HuH-7.5 (cell line): ENCODE measurements around the gene IYD.
"Not testable (repeated sequence)": the region's sequence is repeated elsewhere in the genome, so short reads cannot be mapped to it uniquely, and the experiment has no call there.

Experiments
- DNase-seq: peaks from one replicate; pipeline ENCODE4 v3.0.0; 2011; ENCODE audit warnings: low spot score

IYD gene

GRCh38 chr6:150352321-150353296 is 16.2 kb upstream of the IYD start:
- no peak for DNase-seq

DNA sequence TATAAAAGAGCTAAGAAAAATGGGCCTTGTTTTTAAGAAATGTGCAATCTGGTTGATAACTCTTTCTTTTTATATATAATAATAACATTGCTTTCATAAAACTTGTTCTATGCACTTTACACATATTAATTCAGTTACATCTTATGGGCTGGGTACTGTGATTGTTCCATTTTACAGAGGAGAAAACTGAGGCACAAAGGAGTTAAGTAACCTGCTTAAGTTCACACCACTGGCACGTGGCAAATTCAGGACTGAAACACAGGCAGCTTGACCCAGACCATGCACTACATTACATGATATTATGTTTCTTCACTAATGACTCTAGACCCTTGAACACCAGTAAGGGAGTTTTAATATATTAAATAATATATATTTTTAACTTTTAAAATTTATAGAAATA is 15.4 kb upstream of the IYD start:
- no peak for DNase-seq

DNA sequence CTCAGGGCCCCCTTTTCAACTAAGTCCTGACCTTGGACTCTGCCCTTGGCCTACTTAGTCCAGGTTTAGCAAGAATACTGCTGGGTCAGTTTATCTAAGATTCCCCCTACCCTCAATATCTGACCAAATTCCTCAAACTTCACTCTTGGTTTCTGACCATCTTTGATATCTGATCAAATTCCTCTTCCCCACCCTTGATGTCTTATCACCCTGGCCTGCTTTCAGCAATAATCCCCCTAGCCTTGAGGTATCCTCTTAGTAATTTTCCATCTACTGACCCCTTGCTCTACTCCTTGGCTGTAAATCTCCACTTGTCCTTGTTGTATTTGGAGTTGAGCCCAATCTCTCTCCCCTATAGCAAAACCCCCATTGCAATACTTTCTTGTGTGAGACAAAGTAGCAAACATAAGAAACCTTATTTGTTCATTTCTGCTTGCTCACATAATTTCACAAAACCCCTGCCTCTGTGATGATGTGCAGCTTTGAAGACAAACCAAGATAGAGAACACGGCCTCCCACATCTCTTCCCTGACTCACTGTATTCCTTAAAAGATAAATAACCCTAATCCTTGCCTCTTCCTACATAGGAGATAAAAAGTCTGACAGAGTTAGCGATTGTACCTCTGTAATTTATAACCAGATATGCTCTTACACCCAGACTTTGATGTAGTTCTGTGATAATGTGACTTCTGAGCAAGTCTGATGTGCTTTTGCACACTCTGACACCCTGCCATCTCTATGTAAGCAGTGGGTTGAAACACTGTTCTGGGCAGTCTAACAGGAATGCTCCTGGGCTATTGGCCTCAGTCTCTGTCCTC is 13.8 kb upstream of the IYD start:
- no peak for DNase-seq

- no peak for DNase-seq
These were observed 12.9 kb upstream of the IYD start for GRCh38 chr6:150355932-150356331.

DNA sequence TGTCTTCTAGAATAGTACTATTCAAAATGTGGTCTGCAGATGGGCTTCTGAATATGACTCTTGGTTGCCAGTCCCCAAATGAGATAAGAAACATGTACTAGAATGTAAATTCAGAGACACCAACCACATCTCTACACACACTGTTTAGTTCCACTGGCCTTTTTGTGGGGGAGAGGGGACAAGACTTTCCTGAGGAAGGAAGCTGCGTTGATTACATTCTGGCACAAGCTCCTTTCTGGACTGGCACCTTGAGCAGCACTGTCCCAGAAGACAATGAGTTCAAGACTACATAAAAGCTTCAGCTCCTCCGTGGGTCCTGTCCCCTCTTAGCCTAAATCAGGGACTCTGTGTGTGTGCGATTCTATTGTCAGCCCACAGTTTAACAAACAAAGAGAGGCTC is 6.9 kb upstream of the IYD start:
- no peak for DNase-seq

DNA sequence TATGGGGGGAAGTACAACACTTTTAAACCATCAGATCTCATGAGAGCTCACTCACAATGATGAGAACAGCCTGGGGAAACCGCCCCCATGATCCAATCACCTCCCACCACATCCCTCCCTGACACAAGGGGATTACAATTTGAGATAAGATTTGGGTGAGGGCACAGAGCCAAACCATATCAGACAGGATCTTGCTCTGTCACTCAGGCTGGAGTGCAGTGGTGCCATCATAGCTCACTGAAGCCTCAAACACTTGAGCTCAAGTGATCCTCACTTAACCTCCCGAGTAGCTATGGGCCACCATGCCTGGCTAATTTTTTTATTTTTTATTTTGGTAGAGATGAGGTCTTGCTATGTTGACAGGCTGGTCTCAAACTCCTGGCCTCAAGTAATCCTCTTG is 5.1 kb upstream of the IYD start:
- DNase-seq: no peak

- no peak for DNase-seq
These were observed 2.6 kb upstream of the IYD start for GRCh38 chr6:150366118-150366778.

GRCh38 chr6:150369408-150369807 is 596 bp downstream of the IYD start:
- no peak for DNase-seq

DNA sequence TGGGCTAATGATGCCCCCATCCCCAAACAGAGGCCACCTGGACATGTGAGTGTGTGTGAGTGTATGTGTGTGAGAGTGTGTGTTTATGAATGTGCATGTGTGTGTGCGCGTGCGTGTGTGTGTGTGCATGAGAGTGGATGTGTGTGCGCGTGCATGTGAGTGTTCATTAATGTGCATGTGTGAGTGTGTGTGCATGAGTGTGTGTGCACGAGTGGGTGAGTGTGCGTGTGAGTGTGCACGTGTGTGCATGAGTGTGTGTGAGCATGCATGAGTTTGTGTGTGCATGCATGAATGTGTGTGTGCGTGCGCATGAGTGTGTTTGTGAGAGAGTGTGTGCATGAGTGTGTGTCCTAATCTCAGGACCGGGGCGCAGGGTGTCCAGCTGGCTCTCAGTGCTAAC is 1.3 kb downstream of the IYD start:
- no peak for DNase-seq

DNA sequence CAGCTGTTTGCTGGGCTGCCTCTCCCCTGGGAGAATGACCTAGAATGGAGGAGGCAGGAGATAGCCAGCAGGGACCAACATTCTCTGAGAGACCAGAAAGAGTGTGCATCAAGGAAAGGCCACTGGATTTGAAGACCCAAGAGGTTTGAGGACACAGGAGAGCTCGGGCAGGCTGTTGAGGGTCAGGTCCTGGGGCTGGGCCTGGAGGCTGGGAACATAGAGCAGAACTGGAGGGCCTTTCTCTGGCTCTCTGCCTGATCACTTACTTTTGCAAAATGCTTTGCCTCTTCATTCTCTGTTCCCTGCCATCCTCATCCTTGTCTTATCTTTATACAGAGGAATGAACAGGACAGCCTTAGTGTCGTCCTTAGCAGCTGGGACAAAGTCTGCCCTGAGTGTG is 2.5 kb downstream of the IYD start:
- no peak for DNase-seq

- no peak for DNase-seq
These were observed 3.2 kb downstream of the IYD start for GRCh38 chr6:150372051-150372450.

DNA sequence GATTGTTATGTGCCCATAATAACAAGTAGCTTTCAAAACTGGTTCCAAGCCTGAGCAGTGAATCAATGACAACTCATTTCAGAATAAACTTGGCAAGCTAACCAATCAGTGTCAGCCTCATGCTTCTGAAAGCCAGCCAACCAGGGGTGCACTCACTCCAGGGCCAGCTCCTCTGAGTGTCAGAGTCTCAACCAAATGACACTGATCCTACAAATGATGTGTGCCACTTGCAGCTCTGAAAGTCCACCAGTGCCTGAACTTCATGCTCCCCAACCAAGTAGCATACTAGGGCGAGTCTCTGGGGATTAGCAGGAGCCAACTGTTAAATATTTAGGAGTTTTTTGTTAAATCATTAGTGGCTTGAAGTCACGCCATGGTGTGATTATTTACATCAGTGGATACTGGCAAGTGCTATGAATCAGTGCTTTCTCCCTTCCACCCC is 4.5 kb downstream of the IYD start:
- no peak for DNase-seq

DNA sequence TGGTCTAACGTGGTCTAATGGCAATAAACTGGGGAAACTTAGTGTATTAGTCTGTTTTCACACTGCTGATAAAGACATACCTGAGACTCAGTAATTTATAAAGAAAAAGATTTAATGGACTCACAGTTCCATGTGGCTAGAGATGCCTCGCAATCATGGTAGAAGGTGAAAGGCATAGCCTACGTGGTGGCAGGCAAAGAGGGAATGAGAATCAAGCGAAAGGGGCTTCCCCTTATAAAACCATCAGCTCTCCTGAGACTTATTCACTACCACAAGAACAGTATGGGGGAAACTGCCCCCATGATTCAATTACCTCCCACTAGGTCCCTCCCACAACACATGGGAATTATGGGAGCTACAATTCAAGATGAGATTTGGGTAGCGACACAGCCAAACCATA is 5.5 kb downstream of the IYD start:
- DNase-seq: not testable (repeated sequence)

- no peak for DNase-seq
These were observed 8.5 kb downstream of the IYD start for GRCh38 chr6:150377211-150377781.

DNA sequence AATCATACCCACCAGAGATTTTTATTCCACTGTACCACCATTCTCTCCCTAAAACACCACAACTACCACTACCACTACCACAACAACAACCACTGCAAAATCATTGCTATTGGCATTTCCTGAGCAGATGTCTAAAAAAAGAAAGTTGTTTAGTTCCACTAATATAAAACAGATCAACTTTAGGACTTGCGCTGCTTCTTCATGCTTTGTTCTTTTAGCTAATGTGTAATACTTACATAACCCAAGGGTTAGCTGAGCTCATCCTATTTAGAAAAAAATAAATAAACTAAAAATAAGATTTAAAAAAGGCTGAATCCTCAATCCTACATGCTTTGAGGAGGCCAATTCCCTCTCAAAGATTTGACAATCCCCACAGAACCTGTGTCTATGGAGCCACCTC is 11.4 kb downstream of the IYD start:
- no peak for DNase-seq

DNA sequence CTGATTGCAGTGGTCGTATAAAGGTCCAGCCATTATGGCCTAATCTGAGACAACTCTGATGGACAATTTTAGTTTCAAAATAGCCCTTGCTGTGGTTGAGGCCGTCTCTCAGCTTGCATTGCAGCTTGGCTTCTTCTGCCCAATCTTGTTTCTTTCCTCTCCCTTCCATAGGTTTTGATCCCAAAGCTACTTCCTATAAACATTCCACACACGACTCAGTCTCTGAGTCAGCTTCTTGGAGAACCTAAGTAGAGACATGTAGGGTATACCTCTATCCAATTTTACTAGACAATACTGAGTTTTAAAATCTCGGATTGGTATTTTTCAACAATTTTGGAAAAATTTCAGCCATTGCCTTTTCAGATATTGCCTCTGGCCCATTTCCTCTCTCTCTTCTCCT is 13.4 kb downstream of the IYD start:
- no peak for DNase-seq

- no peak for DNase-seq
These were observed 22.6 kb downstream of the IYD start for GRCh38 chr6:150391414-150391813.

- DNase-seq: no peak
These were observed 23.1 kb downstream of the IYD start for GRCh38 chr6:150391890-150392289.

DNA sequence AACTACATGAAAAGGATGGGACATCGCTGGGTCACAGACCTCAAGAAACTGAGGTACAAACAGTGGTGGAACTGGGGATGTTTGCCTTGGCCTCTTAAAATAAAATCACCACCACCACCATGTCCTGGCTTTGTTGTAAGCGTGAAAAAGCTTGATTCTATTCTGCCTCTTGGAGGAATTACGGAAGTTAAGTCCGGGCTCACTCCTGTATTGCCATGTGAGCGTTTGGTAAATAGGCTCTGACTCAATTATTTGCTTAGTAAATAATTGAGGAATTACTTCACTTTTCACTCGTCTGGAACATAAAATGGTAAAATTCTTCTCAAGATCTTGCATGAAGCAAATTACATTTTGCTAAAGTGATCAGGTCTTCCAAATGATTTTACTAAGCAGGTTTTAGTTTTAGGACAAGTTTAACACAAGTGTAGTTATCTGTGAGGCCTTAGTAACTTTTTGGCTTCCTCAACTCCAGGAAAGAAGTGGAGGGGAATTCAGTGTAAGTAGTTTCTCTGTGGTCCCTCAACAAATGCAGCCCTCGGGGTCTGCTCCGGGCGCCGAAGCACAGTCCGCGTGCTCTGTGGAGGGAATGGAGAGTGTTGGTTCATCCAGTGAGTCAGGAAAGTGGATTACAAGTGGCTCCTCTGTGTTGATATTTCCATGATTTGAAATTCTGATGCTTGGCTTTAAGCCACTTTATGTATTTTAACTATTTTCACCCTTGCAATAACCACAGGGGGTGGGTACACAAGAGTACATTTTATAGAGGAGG is 23.8 kb downstream of the IYD start:
- DNase-seq: no peak

DNA sequence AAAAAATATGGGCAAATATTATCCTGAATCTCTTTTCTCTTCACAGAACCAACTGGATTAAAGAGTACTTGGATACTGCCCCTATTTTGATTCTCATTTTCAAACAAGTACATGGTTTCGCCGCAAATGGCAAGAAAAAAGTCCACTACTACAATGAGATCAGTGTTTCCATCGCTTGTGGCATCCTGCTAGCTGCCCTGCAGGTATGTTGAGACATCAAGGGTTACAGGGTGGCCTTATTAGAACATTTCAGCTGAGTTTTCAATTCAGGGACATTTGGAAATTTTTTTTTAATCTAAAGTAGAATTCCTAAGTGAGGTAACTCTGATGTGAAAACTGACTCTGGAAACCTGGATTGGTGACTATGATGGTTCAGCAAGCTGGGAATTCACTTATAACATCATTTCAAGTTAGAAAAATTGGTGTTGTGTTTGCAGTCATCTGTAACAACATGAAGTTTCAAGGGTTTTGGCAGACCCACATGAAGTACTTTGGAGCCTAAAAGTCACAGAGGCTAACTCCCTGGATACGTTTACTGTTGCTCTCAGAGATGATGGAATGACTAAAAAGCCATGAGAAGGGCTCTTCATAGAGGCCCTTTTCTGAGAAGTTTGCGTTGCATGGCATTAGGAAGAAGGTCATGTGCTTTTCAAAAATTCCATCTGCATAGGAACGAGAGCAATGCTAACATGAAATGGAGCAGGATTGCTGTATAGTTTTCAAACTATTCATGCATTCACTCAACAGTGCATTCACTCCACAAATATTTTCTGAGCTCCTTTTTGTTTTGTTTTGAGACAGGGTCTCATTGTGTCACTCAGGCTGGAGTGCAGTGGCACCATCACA is 25.5 kb downstream of the IYD start:
- DNase-seq: no peak

DNA sequence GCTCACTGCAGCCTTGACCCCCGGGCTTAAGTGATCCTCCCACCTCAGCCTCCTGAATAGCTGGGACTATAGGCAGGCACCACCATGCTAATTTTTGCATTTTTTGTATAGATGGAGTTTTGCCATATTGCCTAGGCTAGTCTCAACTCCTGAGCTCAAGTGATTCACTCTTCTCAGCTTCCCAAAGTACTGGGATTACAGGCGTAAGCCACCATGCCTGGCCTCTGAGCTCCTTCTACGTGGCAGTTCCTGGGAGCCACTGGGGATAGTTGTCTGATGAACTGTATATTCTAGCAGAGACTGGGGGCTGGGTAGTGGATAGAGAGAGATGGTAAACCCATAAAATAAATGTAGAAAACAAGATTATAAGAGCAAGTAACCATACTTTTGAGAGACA is 26.1 kb downstream of the IYD start:
- no peak for DNase-seq
